ENCODE measurements around the gene NDEL1. TPM values are rescaled to one million over a fixed set of nuclear protein-coding genes. Genes with fewer than 3 reads are reported as not detected.
A peak's percentile ranks its signal among the peaks of the same experiment; 100 is the strongest.

The NDEL1 gene
- total and polyA plus RNA-seq, 10 donors = 11.6 to 141 (median 81.9) TPM

DNA sequence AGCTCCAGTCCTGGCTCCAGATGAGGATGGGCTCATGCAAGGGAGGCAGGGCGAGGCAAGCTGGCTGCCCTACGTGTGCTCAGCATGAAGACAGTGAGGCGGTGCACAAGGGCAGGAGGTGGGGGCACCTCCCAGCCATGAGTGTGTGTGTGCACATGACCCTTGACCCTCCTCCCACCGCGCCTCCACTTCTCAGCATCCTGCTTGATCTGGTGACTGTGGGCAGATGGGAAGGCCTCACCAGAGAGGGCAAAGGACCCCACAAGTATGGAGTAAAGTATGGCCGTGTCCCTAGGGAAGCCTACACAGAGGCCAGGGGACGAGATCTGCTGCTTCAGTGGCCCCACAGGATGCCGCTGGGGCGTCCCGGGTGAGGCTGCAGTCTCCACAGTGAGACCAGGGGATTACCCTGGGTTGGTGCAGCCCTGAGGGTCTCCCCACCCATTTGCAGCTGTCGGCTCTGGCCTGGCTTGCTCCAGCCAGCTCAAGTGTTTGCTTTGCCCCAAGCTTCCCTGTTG, 30.1 kb upstream of the NDEL1 start:
- 60 to 91% (median 84%) methylated on average over 5 to 11 of the region's 11 CpGs for WGBS, 5 donors
- Histone ChIP-seq H3K27ac (no peak overlapping the region), H3K9me3 (no peaks in the 10 kb centered on the region), H3K4me1 (peaks cover 0 to 7% (median 7%) of the 10 kb centered on the region in 6 donors), H3K27me3 (replicated peaks in 1 of 7) (peaks cover 0 to 57% (median 3%) of the 10 kb centered on the region in 7 donors), H3K36me3 (no peaks in the 10 kb centered on the region), H3K4me3 (no peak overlapping the region)
- no peak for DNase-seq
- intact Hi-C loops (cut with DNase I; ENCODE audit: low total_unique reads) = no loop called here
- TF ChIP-seq POLR2AphosphoS5 (IDR thresholded peaks at IDR 0.05) (no peak), POLR2A (IDR thresholded peaks at IDR 0.05) (no peak)
- TF ChIP-seq, protein P1, sequence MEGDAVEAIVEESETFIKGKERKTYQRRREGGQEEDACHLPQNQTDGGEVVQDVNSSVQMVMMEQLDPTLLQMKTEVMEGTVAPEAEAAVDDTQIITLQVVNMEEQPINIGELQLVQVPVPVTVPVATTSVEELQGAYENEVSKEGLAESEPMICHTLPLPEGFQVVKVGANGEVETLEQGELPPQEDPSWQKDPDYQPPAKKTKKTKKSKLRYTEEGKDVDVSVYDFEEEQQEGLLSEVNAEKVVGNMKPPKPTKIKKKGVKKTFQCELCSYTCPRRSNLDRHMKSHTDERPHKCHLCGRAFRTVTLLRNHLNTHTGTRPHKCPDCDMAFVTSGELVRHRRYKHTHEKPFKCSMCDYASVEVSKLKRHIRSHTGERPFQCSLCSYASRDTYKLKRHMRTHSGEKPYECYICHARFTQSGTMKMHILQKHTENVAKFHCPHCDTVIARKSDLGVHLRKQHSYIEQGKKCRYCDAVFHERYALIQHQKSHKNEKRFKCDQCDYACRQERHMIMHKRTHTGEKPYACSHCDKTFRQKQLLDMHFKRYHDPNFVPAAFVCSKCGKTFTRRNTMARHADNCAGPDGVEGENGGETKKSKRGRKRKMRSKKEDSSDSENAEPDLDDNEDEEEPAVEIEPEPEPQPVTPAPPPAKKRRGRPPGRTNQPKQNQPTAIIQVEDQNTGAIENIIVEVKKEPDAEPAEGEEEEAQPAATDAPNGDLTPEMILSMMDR (IDR thresholded peaks at IDR 0.05 in 8 of 11, conservative IDR thresholded peaks at IDR 0.05 in 3 of 11) = no peak

DNA sequence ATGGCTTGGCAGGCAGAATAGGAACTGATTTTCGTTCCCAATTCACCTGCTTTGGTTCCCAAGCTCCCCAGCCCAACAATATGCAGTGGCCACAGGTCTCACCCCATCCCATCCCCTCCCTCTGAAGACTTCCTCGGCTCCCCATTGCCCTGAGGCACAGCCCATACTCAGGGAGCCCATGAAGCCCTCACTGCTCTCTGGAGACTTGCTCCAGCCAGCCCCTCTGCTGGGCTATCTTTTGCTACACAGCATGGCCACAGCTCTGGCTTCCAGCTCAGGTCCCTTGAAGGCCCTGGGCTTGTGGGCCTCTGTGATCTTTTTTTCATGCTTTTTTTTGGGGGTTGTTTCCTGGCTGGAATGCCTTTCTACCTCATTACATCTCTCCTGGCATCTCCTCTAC, 29.5 kb upstream of the NDEL1 start:
- no peaks in the 10 kb centered on the region for H3K36me3 ChIP-seq
- H3K27me3 ChIP-seq (replicated peaks in 1 of 7) = peaks cover 0 to 53% (median 3%) of the 10 kb centered on the region in 7 donors
- no peaks in the 10 kb centered on the region for H3K9me3 ChIP-seq
- 77 to 89% (median 83%) methylated on average over 2 of the region's 2 CpGs for WGBS, 5 donors
- no peak overlapping the region for H3K4me3 ChIP-seq
- H3K27ac ChIP-seq = no peak overlapping the region
- H3K4me1 ChIP-seq = peaks cover 0 to 11% (median 9%) of the 10 kb centered on the region in 6 donors
- intact Hi-C loops (cut with DNase I; ENCODE audit: low total_unique reads) = no loop called here
- no peak for TF ChIP-seq POLR2A (IDR thresholded peaks at IDR 0.05)
- no peak for DNase-seq

DNA sequence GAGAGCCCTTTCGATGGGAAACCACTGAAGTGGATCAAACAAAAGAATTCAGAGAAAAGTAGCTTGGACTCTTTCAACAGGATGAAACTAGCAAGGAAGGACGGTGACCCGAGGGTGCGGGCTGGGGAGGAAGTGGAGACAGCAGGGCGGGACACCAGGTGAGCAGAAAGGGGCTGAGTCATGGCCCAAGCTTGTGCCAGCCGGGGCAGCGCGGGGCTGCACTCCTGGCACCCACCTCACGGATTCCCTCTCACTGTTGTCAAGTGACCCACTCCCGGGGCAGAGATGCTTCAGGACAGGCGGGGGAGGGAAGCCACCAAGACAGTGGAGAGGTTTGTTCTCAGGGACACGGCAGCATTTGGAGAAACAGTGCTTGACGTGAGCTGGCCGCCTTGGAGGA, 27.3 kb upstream of the NDEL1 start:
- H3K27ac ChIP-seq = no peak overlapping the region
- TF ChIP-seq, protein P1 (IDR thresholded peaks at IDR 0.05 in 8 of 11, conservative IDR thresholded peaks at IDR 0.05 in 3 of 11) = no peak
- TF ChIP-seq POLR2A (IDR thresholded peaks at IDR 0.05) = no peak
- TF ChIP-seq POLR2AphosphoS5 (IDR thresholded peaks at IDR 0.05) = no peak
- WGBS, 5 donors = 47 to 60% (median 55%) methylated on average over 11 to 14 of the region's 14 CpGs
- no peak for DNase-seq
- peaks cover 0 to 11% (median 9%) of the 10 kb centered on the region in 6 donors for H3K4me1 ChIP-seq
- H3K9me3 ChIP-seq = no peaks in the 10 kb centered on the region
- intact Hi-C loops (cut with DNase I; ENCODE audit: low total_unique reads) = no loop called here
- H3K4me3 ChIP-seq = no peak overlapping the region
- H3K27me3 ChIP-seq (replicated peaks in 1 of 7) = peaks cover 0 to 54% (median 3%) of the 10 kb centered on the region in 7 donors
- H3K36me3 ChIP-seq = no peaks in the 10 kb centered on the region

DNA sequence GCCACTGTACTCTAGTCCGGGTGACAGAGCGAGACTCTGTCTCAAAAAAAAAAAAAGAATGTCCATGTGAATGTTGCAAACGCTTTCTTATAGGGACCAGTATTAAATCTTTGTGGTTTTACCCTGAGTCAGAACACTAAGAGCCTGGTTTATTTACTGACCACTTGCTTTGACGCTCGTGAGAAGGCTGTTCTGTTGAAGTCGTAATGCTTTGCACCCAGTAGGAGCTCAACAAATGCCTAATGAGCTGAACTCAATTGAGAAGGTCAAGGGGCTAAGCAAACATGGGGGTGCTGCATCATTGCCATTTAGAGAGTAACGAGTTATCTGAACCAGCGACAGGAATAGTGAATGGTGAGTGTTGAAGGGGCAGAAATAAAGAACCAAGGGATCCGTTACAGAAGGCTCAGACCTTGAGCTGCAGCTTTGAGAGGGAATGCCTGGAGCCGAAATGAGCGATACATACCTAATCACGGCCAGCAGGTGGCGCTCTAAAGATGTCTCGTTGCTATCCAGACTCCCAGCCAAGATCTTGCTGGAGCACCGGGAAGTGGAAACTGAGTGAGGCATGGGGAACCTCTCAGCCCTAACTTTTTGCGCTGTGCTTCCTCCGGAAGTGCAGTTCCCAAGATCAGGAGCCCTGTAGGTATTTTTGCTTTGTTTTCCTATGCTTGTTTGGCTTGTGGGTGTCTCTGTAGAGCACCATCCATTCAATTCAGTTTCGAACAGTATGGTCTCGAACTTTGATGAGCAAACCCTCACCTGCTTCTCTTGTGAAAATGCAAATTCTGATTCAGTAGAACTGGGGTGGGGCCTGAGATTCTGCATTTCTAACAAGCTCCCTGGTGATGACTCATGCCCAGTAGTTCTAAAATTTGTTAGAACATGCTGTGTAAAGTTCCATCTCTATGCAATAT, 25.5 kb upstream of the NDEL1 start:
- TF ChIP-seq, protein P1 (IDR thresholded peaks at IDR 0.05 in 8 of 11, conservative IDR thresholded peaks at IDR 0.05 in 3 of 11) = peak; percentile 78 to 93 (median 87)
- TF ChIP-seq POLR2A (IDR thresholded peaks at IDR 0.05) (no peak), POLR2AphosphoS5 (IDR thresholded peaks at IDR 0.05) (peak in 1 of 3 donors; percentile 64)
- DNase-seq = peak; percentile 93
- Histone ChIP-seq H3K9me3 (no peaks in the 10 kb centered on the region), H3K27ac (peak overlapping the region in 3 of 8 donors; percentile 14 to 91 (median 41)), H3K4me1 (peaks cover 0 to 11% (median 9%) of the 10 kb centered on the region in 6 donors), H3K36me3 (no peaks in the 10 kb centered on the region), H3K4me3 (peak overlapping the region in 1 of 8 donors; percentile 25), H3K27me3 (replicated peaks in 1 of 7) (peaks cover 0 to 46% (median 3%) of the 10 kb centered on the region in 7 donors)
- intact Hi-C loops (cut with DNase I; ENCODE audit: low total_unique reads) = loop anchor here (5.0 kb wide), 1 partner anchor 337 kb away; no protein-coding TSS in a partner anchor
- WGBS, 5 donors = 25 to 30% (median 27%) methylated on average over 19 of the region's 19 CpGs

Measured in spleen (tissue), 11 donors.